ENCODE results near the gene NMU. TPM values are rescaled to one million over a fixed set of nuclear protein-coding genes. Genes with fewer than 3 reads are reported as not detected.

The NMU gene
- total and polyA plus RNA-seq, 5 donors: not detected

- no peak for ATAC-seq
Measured at GRCh38 chr4:55663145-55663544, 27.0 kb upstream of the NMU start.

GRCh38 chr4:55661398-55662056 is 25.4 kb upstream of the NMU start:
- Histone ChIP-seq H3K4me3 (ENCODE audit: low read length) (no peak overlapping the region), H3K27ac (ENCODE audit: low read length) (no peak overlapping the region), H3K4me1 (ENCODE audit: control insufficient read depth, insufficient read depth, low read length) (no peaks in the 10 kb centered on the region), H3K9me3 (ENCODE audit: control insufficient read depth, low read length) (no peaks in the 10 kb centered on the region), H3K27me3 (ENCODE audit: control insufficient read depth, insufficient read depth) (no peaks in the 10 kb centered on the region)
- 65% methylated on average over 5 of the region's 5 CpGs for WGBS
- ATAC-seq (no peak), DNase-seq (no peak)
- intact Hi-C loops (cut with DNase I): no loop called here

More at GRCh38 chr4:55663145-55663544, 27.0 kb upstream of the NMU start:
- Histone ChIP-seq H3K4me1 (ENCODE audit: control insufficient read depth, insufficient read depth, low read length) (no peaks in the 10 kb centered on the region), H3K9me3 (ENCODE audit: control insufficient read depth, low read length) (no peaks in the 10 kb centered on the region), H3K27ac (ENCODE audit: low read length) (no peak overlapping the region), H3K4me3 (ENCODE audit: low read length) (no peak overlapping the region), H3K27me3 (ENCODE audit: control insufficient read depth, insufficient read depth) (no peaks in the 10 kb centered on the region)
- 81% methylated on average over 6 of the region's 6 CpGs for WGBS
- no peak for DNase-seq
- intact Hi-C loops (cut with DNase I): no loop called here

GRCh38 chr4:55658657-55659056 is 22.6 kb upstream of the NMU start:
- intact Hi-C loops (cut with DNase I): no loop called here
- DNase-seq (no peak), ATAC-seq (no peak)
- no peak overlapping the region for H3K4me3 ChIP-seq (ENCODE audit: low read length)
- no peaks in the 10 kb centered on the region for H3K4me1 ChIP-seq (ENCODE audit: control insufficient read depth, insufficient read depth, low read length)
- WGBS: 94% methylated on average over 5 of the region's 5 CpGs
- no peak overlapping the region for H3K27ac ChIP-seq (ENCODE audit: low read length)
- no peaks in the 10 kb centered on the region for H3K27me3 ChIP-seq (ENCODE audit: control insufficient read depth, insufficient read depth)
- H3K9me3 ChIP-seq (ENCODE audit: control insufficient read depth, low read length): no peaks in the 10 kb centered on the region

GRCh38 chr4:55654131-55654530 is 18.0 kb upstream of the NMU start:
- DNase-seq (no peak), ATAC-seq (no peak)
- intact Hi-C loops (cut with DNase I): no loop called here
- H3K4me1 ChIP-seq (ENCODE audit: control insufficient read depth, insufficient read depth, low read length): no peaks in the 10 kb centered on the region
- WGBS: 77% methylated on average over 5 of the region's 5 CpGs
- H3K4me3 ChIP-seq (ENCODE audit: low read length): no peak overlapping the region
- no peaks in the 10 kb centered on the region for H3K9me3 ChIP-seq (ENCODE audit: control insufficient read depth, low read length)
- H3K27me3 ChIP-seq (ENCODE audit: control insufficient read depth, insufficient read depth): no peaks in the 10 kb centered on the region
- H3K27ac ChIP-seq (ENCODE audit: low read length): no peak overlapping the region

GRCh38 chr4:55650483-55650882 is 14.4 kb upstream of the NMU start:
- Histone ChIP-seq H3K9me3 (ENCODE audit: control insufficient read depth, low read length) (no peaks in the 10 kb centered on the region), H3K4me1 (ENCODE audit: control insufficient read depth, insufficient read depth, low read length) (no peaks in the 10 kb centered on the region), H3K27ac (ENCODE audit: low read length) (no peak overlapping the region), H3K27me3 (ENCODE audit: control insufficient read depth, insufficient read depth) (no peaks in the 10 kb centered on the region), H3K4me3 (ENCODE audit: low read length) (no peak overlapping the region)
- ATAC-seq (no peak), DNase-seq (no peak)
- intact Hi-C loops (cut with DNase I): no loop called here
- 74% methylated on average over 5 of the region's 5 CpGs for WGBS

GRCh38 chr4:55637272-55637820 is 1.2 kb upstream of the NMU start:
- ATAC-seq: no peak
- Histone ChIP-seq H3K4me1 (ENCODE audit: control insufficient read depth, insufficient read depth, low read length) (peaks cover 3% of the 10 kb centered on the region), H3K27ac (ENCODE audit: low read length) (no peak overlapping the region), H3K4me3 (ENCODE audit: low read length) (no peak overlapping the region), H3K9me3 (ENCODE audit: control insufficient read depth, low read length) (no peaks in the 10 kb centered on the region), H3K27me3 (ENCODE audit: control insufficient read depth, insufficient read depth) (peaks cover 12% of the 10 kb centered on the region)
- DNase-seq: no peak
- intact Hi-C loops (cut with DNase I): no loop called here
- 25% methylated on average over 12 of the region's 12 CpGs for WGBS

- DNase-seq (no peak), ATAC-seq (no peak)
- Histone ChIP-seq H3K4me3 (ENCODE audit: low read length) (peak overlapping the region; percentile 57), H3K27me3 (ENCODE audit: control insufficient read depth, insufficient read depth) (peaks cover 12% of the 10 kb centered on the region), H3K4me1 (ENCODE audit: control insufficient read depth, insufficient read depth, low read length) (peaks cover 3% of the 10 kb centered on the region), H3K27ac (ENCODE audit: low read length) (no peak overlapping the region), H3K9me3 (ENCODE audit: control insufficient read depth, low read length) (no peaks in the 10 kb centered on the region)
- intact Hi-C loops (cut with DNase I): no loop called here
- WGBS: 10% methylated on average over 7 of the region's 7 CpGs
Measured at GRCh38 chr4:55636656-55636999, 530 bp upstream of the NMU start.

- H3K27me3 ChIP-seq (ENCODE audit: control insufficient read depth, insufficient read depth): peaks cover 10% of the 10 kb centered on the region
- H3K27ac ChIP-seq (ENCODE audit: low read length): no peak overlapping the region
- no peak for DNase-seq
- intact Hi-C loops (cut with DNase I): no loop called here
- no peak overlapping the region for H3K4me3 ChIP-seq (ENCODE audit: low read length)
- WGBS: 4% methylated on average over 11 of the region's 11 CpGs
- H3K9me3 ChIP-seq (ENCODE audit: control insufficient read depth, low read length): no peaks in the 10 kb centered on the region
- no peak for ATAC-seq
- peaks cover 3% of the 10 kb centered on the region for H3K4me1 ChIP-seq (ENCODE audit: control insufficient read depth, insufficient read depth, low read length)
Measured at GRCh38 chr4:55635282-55635681, 816 bp downstream of the NMU start.

- ATAC-seq (no peak), DNase-seq (no peak)
- Histone ChIP-seq H3K4me1 (ENCODE audit: control insufficient read depth, insufficient read depth, low read length) (peaks cover 3% of the 10 kb centered on the region), H3K9me3 (ENCODE audit: control insufficient read depth, low read length) (no peaks in the 10 kb centered on the region), H3K27me3 (ENCODE audit: control insufficient read depth, insufficient read depth) (peaks cover 9% of the 10 kb centered on the region), H3K4me3 (ENCODE audit: low read length) (no peak overlapping the region), H3K27ac (ENCODE audit: low read length) (no peak overlapping the region)
- intact Hi-C loops (cut with DNase I): no loop called here
- 28% methylated on average over 3 of the region's 3 CpGs for WGBS
Measured at GRCh38 chr4:55634417-55635128, 1.5 kb downstream of the NMU start.

- peaks cover 9% of the 10 kb centered on the region for H3K27me3 ChIP-seq (ENCODE audit: control insufficient read depth, insufficient read depth)
- H3K4me1 ChIP-seq (ENCODE audit: control insufficient read depth, insufficient read depth, low read length): peaks cover 3% of the 10 kb centered on the region
- H3K4me3 ChIP-seq (ENCODE audit: low read length): no peak overlapping the region
- intact Hi-C loops (cut with DNase I): no loop called here
- no peak for DNase-seq
- ATAC-seq: no peak
- no peaks in the 10 kb centered on the region for H3K9me3 ChIP-seq (ENCODE audit: control insufficient read depth, low read length)
- WGBS: 59% methylated on average over 6 of the region's 6 CpGs
- no peak overlapping the region for H3K27ac ChIP-seq (ENCODE audit: low read length)
Measured at GRCh38 chr4:55633903-55634302, 2.2 kb downstream of the NMU start.

- H3K4me1 ChIP-seq (ENCODE audit: control insufficient read depth, insufficient read depth, low read length): no peaks in the 10 kb centered on the region
- no peak for DNase-seq
- intact Hi-C loops (cut with DNase I): no loop called here
- H3K27ac ChIP-seq (ENCODE audit: low read length): no peak overlapping the region
- H3K9me3 ChIP-seq (ENCODE audit: control insufficient read depth, low read length): no peaks in the 10 kb centered on the region
- no peak for ATAC-seq
- no peaks in the 10 kb centered on the region for H3K27me3 ChIP-seq (ENCODE audit: control insufficient read depth, insufficient read depth)
- WGBS: 44% methylated on average over 2 of the region's 2 CpGs
- H3K4me3 ChIP-seq (ENCODE audit: low read length): no peak overlapping the region
Measured at GRCh38 chr4:55625835-55626234, 10.3 kb downstream of the NMU start.
